Measurements from ENCODE around the gene XCR1. TPM values are rescaled to one million over a fixed set of nuclear protein-coding genes. Genes with fewer than 3 reads are reported as not detected.

XCR1 gene
- total and polyA plus RNA-seq, 9 of the 15 experiments (the other 6 are each of a cell fraction or from before 2014, with no cell fraction given) = not detected

DNA sequence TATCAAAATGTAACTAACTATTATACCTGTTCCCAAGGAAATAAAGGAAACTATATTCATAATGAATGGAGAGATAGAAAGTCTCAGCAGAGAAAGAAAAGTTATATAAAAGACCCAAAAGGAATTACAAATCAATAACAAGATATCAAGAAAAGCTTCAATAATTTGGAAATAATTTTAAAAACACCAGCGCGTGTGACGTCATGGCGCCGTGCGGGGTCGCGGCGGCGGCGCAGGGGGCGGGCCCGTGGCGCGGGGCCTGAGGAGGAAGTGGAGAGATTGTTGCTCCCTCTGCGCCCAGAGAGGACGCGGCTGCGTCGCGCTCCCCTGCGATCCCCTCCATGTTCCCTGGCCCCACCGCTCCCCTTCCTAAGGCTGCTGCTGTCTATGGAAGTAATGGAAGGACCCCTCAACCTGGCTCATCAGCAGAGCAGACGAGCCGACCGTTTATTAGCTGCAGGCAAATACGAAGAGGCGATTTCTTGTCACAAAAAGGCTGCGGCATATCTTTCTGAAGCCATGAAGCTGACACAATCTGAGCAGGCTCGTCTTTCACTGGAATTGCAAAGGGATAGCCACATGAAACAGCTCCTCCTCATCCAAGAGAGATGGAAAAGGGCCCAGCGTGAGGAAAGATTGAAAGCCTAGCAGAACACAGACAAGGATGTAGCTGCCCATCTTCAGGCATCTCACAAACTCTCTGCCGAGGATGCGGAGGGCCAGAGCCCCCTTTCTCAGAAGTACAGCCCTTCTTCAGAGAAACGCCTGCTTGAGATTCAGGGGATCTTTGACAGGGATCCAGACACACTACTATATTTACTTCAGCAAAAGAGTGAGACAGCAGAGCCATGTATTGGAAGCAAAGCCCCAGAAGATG is 4.1 kb downstream of the XCR1 start (continued):
- TF ChIP-seq, protein P1, sequence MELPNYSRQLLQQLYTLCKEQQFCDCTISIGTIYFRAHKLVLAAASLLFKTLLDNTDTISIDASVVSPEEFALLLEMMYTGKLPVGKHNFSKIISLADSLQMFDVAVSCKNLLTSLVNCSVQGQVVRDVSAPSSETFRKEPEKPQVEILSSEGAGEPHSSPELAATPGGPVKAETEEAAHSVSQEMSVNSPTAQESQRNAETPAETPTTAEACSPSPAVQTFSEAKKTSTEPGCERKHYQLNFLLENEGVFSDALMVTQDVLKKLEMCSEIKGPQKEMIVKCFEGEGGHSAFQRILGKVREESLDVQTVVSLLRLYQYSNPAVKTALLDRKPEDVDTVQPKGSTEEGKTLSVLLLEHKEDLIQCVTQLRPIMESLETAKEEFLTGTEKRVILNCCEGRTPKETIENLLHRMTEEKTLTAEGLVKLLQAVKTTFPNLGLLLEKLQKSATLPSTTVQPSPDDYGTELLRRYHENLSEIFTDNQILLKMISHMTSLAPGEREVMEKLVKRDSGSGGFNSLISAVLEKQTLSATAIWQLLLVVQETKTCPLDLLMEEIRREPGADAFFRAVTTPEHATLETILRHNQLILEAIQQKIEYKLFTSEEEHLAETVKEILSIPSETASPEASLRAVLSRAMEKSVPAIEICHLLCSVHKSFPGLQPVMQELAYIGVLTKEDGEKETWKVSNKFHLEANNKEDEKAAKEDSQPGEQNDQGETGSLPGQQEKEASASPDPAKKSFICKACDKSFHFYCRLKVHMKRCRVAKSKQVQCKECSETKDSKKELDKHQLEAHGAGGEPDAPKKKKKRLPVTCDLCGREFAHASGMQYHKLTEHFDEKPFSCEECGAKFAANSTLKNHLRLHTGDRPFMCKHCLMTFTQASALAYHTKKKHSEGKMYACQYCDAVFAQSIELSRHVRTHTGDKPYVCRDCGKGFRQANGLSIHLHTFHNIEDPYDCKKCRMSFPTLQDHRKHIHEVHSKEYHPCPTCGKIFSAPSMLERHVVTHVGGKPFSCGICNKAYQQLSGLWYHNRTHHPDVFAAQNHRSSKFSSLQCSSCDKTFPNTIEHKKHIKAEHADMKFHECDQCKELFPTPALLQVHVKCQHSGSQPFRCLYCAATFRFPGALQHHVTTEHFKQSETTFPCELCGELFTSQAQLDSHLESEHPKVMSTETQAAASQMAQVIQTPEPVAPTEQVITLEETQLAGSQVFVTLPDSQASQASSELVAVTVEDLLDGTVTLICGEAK (IDR thresholded peaks at IDR 0.05) = peak; percentile 19; the same call in 1 of the 2 replicates
- TF ChIP-seq, protein P1 (CRISPR knock-in tag; IDR thresholded peaks at IDR 0.05) = no peak
- TF ChIP-seq LARP7 (IDR thresholded peaks at IDR 0.05) = no peak
- TF ChIP-seq, protein P2, sequence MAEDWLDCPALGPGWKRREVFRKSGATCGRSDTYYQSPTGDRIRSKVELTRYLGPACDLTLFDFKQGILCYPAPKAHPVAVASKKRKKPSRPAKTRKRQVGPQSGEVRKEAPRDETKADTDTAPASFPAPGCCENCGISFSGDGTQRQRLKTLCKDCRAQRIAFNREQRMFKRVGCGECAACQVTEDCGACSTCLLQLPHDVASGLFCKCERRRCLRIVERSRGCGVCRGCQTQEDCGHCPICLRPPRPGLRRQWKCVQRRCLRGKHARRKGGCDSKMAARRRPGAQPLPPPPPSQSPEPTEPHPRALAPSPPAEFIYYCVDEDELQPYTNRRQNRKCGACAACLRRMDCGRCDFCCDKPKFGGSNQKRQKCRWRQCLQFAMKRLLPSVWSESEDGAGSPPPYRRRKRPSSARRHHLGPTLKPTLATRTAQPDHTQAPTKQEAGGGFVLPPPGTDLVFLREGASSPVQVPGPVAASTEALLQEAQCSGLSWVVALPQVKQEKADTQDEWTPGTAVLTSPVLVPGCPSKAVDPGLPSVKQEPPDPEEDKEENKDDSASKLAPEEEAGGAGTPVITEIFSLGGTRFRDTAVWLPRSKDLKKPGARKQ (CRISPR knock-in tag; IDR thresholded peaks at IDR 0.05) = peak; percentile 68; the same call in 1 of the 2 replicates
- TF ChIP-seq ZNF232 (CRISPR knock-in tag; IDR thresholded peaks at IDR 0.05) = no peak
- no peak for TF ChIP-seq E2F3 (CRISPR knock-in tag; IDR thresholded peaks at IDR 0.05)
- TF ChIP-seq, protein P3, sequence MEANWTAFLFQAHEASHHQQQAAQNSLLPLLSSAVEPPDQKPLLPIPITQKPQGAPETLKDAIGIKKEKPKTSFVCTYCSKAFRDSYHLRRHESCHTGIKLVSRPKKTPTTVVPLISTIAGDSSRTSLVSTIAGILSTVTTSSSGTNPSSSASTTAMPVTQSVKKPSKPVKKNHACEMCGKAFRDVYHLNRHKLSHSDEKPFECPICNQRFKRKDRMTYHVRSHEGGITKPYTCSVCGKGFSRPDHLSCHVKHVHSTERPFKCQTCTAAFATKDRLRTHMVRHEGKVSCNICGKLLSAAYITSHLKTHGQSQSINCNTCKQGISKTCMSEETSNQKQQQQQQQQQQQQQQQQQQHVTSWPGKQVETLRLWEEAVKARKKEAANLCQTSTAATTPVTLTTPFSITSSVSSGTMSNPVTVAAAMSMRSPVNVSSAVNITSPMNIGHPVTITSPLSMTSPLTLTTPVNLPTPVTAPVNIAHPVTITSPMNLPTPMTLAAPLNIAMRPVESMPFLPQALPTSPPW (CRISPR knock-in tag; IDR thresholded peaks at IDR 0.05) = peak; percentile 52; the same call in 1 of the 2 replicates
- no peak for TF ChIP-seq MAFG (tag; conservative IDR thresholded peaks at IDR 0.05)
- no peak for TF ChIP-seq HOXB6 (CRISPR knock-in tag; IDR thresholded peaks at IDR 0.05; ENCODE audit: borderline replicate concordance)
- TF ChIP-seq, protein P4, sequence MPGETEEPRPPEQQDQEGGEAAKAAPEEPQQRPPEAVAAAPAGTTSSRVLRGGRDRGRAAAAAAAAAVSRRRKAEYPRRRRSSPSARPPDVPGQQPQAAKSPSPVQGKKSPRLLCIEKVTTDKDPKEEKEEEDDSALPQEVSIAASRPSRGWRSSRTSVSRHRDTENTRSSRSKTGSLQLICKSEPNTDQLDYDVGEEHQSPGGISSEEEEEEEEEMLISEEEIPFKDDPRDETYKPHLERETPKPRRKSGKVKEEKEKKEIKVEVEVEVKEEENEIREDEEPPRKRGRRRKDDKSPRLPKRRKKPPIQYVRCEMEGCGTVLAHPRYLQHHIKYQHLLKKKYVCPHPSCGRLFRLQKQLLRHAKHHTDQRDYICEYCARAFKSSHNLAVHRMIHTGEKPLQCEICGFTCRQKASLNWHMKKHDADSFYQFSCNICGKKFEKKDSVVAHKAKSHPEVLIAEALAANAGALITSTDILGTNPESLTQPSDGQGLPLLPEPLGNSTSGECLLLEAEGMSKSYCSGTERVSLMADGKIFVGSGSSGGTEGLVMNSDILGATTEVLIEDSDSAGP (CRISPR knock-in tag; IDR thresholded peaks at IDR 0.05) = no peak
- TF ChIP-seq RB1 (IDR thresholded peaks at IDR 0.05; ENCODE audit: low read depth) = 0 out of 2 replicates have a peak, but pooled peaks have one; percentile 22
- TF ChIP-seq ZFPM2 (CRISPR knock-in tag; IDR thresholded peaks at IDR 0.05) = no peak
- TF ChIP-seq COPS2 (conservative IDR thresholded peaks at IDR 0.05) = no peak
- 0 out of 2 replicates have a peak, but pooled peaks have one; percentile 16 for TF ChIP-seq SOX6 (IDR thresholded peaks at IDR 0.05)

All from K562 (cell line).